WTC11 (cell line): ENCODE results near the gene F2RL3.

Source experiments
- CTCF ChIP-seq: fragments of 200-600 bp; IDR thresholded peaks from 2 replicates; pipeline ENCODE4 v1.8.0; 2022; ENCODE audit warnings: antibody characterized with exemption
- E2F1 ChIP-seq: sonication (generic); formaldehyde crosslinking; IDR thresholded peaks from 2 replicates; pipeline ENCODE4 v1.8.0; 2022; ENCODE audit warnings: mild to moderate bottlenecking, missing genetic modification reagents
- FOXP1 ChIP-seq: sonication (generic); formaldehyde crosslinking; IDR thresholded peaks from 2 replicates; pipeline ENCODE4 v1.8.0; 2022; ENCODE audit warnings: missing genetic modification reagents, mild to moderate bottlenecking, moderate library complexity, borderline replicate concordance
- IRF2 ChIP-seq: sonication (generic); formaldehyde crosslinking; IDR thresholded peaks from 2 replicates; pipeline ENCODE4 v1.8.0; 2022; ENCODE audit warnings: low read depth, missing genetic modification reagents, borderline replicate concordance
- MAX ChIP-seq: sonication (generic); formaldehyde crosslinking; IDR thresholded peaks from 2 replicates; pipeline ENCODE4 v1.8.0; 2022; ENCODE audit warnings: mild to moderate bottlenecking, missing genetic modification reagents
- MLX ChIP-seq: sonication (generic); formaldehyde crosslinking; IDR thresholded peaks from 2 replicates; pipeline ENCODE4 v1.8.1; 2023; ENCODE audit warnings: mild to moderate bottlenecking, missing genetic modification reagents, moderate library complexity
- NR3C1 ChIP-seq: sonication (generic); formaldehyde crosslinking; conservative IDR thresholded peaks from 2 replicates; pipeline ENCODE4 v1.8.1; 2023; ENCODE audit warnings: low read depth, mild to moderate bottlenecking, missing genetic modification reagents
- ZNF138 ChIP-seq: sonication (generic); formaldehyde crosslinking; conservative IDR thresholded peaks from 2 replicates; pipeline ENCODE4 v1.8.1; 2022; ENCODE audit warnings: mild to moderate bottlenecking, moderate library complexity, missing genetic modification reagents
- ZNF219 ChIP-seq: sonication (generic); formaldehyde crosslinking; IDR thresholded peaks from 2 replicates; pipeline ENCODE4 v1.8.0; 2023; ENCODE audit warnings: missing genetic modification reagents, mild to moderate bottlenecking, borderline replicate concordance
- ZSCAN18 ChIP-seq: fragments of 250-450 bp; sonication (Bioruptor Pico); IDR thresholded peaks from 2 replicates; pipeline ENCODE4 v2.1.2; 2022; ENCODE audit warnings: mild to moderate bottlenecking, moderate library complexity

- TF ChIP-seq ZNF138 (CRISPR knock-in tag) (no peak), FOXP1 (CRISPR knock-in tag) (no peak), ZNF219 (no peak), CTCF (no peak), MAX (CRISPR knock-in tag) (no peak), E2F1 (no peak), NR3C1 (CRISPR knock-in tag) (no peak), MLX (CRISPR knock-in tag) (no peak), ZSCAN18 (no peak), IRF2 (no peak)
Observed at GRCh38 chr19:16882146-16882545, 6.7 kb upstream of the F2RL3 start.
